Measurements from ENCODE around the gene CRACR2B.

CRACR2B gene

DNA sequence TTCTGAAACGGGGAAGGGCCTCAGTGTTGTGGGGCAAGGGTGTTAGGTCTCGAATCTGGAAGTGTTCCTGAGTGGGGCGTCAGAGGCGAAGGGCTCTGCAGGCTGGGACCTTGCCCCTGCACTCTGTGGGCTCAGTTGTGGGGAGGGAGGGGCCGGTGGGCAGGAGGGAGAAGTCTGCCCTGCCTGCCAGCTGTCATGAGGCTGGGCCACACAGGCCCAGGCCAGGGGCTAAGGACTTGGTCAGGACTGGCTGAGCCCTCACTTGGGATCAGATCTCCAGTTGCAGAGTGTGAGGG lies at the start of gene CRACR2B:
Gene CRACR2B (plus strand): TSS at position 23 of the 296 bp plus-strand sequence. CDS start 689 bp downstream, outside the sequence.
- Histone ChIP-seq H3K79me2 (ENCODE audit: control insufficient read depth, low read length) (no peaks in the 10 kb centered on the region), H3K9me3 (ENCODE audit: control insufficient read depth, insufficient read depth, low read length) (no peaks in the 10 kb centered on the region), H3K36me3 (ENCODE audit: control insufficient read depth, low read length) (peaks cover 10% of the 10 kb centered on the region), H4K20me1 (ENCODE audit: control insufficient read depth, insufficient read depth, low read depth, low read length) (no peaks in the 10 kb centered on the region; the same call in 1 of the 2 replicates), H3K27ac (ENCODE audit: low read depth, low read length) (no peak within 1 kb of the TSS), H3K4me3 (ENCODE audit: low read length) (peak within 1 kb of the TSS; percentile 75), H3K4me2 (ENCODE audit: low read length) (peak within 1 kb of the TSS; percentile 90), H3K4me1 (ENCODE audit: control insufficient read depth, low read length) (peaks cover 56% of the 10 kb centered on the region), H3K27me3 (ENCODE audit: control insufficient read depth, low read length) (peaks cover 58% of the 10 kb centered on the region), H3F3A (ENCODE audit: control insufficient read depth, insufficient read depth) (no peaks in the 10 kb centered on the region; the same call in 1 of the 2 replicates), H3K9me2 (replicated peaks; ENCODE audit: control insufficient read depth, low read length) (no peaks in the 10 kb centered on the region)
- TF ChIP-seq, protein P1, sequence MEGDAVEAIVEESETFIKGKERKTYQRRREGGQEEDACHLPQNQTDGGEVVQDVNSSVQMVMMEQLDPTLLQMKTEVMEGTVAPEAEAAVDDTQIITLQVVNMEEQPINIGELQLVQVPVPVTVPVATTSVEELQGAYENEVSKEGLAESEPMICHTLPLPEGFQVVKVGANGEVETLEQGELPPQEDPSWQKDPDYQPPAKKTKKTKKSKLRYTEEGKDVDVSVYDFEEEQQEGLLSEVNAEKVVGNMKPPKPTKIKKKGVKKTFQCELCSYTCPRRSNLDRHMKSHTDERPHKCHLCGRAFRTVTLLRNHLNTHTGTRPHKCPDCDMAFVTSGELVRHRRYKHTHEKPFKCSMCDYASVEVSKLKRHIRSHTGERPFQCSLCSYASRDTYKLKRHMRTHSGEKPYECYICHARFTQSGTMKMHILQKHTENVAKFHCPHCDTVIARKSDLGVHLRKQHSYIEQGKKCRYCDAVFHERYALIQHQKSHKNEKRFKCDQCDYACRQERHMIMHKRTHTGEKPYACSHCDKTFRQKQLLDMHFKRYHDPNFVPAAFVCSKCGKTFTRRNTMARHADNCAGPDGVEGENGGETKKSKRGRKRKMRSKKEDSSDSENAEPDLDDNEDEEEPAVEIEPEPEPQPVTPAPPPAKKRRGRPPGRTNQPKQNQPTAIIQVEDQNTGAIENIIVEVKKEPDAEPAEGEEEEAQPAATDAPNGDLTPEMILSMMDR (IDR thresholded peaks at IDR 0.05; ENCODE audit: low read depth, low read length, poor library complexity, severe bottlenecking): no peak
- TF ChIP-seq EZH2phosphoT487 (IDR thresholded peaks at IDR 0.05; ENCODE audit: borderline replicate concordance, low read length): no peak

DNA sequence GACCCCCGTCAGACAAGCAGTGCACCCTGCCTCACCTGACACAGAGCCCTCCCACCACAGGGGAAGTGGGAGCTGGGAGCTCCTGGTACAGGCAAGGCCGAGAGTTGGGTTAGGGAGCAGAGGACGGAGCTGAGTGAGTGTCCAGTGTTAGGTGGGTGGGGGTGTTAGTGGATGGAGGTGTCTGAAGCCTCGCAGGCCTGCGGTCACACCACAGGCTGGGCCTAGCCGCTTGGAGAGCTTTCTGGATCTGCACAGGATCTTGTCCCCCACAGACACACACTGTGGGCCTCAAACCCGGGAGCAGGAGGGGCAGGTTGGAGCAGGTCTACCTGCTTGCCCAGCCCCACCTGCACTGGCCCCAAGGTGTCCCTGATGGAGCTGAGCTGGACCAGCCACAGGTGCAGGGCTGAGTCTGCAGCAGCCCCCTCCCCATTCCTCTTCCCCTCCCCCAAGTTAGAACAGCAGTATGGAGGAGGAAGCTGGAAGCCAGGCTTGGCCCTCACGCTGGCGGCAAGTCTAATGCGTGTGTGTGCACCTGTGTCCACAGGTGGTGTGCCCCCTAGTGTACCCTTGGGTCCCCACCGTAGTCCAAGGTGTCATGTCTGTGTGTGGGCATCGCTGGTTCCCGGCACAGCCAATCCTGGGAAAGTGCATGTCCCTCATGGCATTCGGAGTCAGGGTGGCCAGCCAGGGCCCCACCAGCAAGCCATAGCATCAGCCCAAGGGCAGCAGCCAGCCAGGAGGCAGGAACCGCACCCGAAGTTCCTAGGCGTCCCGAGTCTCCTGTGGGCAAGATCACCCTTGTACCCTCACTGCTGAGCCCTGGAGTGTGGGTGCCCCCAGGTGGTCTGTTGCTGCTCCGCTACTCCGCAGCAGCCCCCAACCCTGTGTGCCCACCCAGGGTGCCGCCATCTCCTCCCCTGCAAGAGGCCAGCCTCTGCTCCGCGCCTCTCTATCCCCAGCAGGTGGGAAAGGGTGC lies 48.5 kb upstream of the CRACR2B start:
- TF ChIP-seq, protein P1 (IDR thresholded peaks at IDR 0.05; ENCODE audit: low read depth, low read length, poor library complexity, severe bottlenecking): peak; percentile 32
- no peak for TF ChIP-seq EZH2phosphoT487 (IDR thresholded peaks at IDR 0.05; ENCODE audit: borderline replicate concordance, low read length)
- no peak overlapping the region for H3K27ac ChIP-seq (ENCODE audit: low read depth, low read length)
- H3F3A ChIP-seq (ENCODE audit: control insufficient read depth, insufficient read depth): no peaks in the 10 kb centered on the region
- no peaks in the 10 kb centered on the region for H3K9me2 ChIP-seq (replicated peaks; ENCODE audit: control insufficient read depth, low read length)
- no peaks in the 10 kb centered on the region for H4K20me1 ChIP-seq (ENCODE audit: control insufficient read depth, insufficient read depth, low read depth, low read length)
- H3K9me3 ChIP-seq (ENCODE audit: control insufficient read depth, insufficient read depth, low read length): no peaks in the 10 kb centered on the region
- peaks cover 19% of the 10 kb centered on the region for H3K4me1 ChIP-seq (ENCODE audit: control insufficient read depth, low read length)
- H3K4me3 ChIP-seq (ENCODE audit: low read length): no peak overlapping the region
- peak overlapping the region; percentile 94; the same call in 1 of the 2 replicates for H3K4me2 ChIP-seq (ENCODE audit: low read length)
- H3K36me3 ChIP-seq (ENCODE audit: control insufficient read depth, low read length): peaks cover 32% of the 10 kb centered on the region
- no peaks in the 10 kb centered on the region for H3K27me3 ChIP-seq (ENCODE audit: control insufficient read depth, low read length)
- peaks cover 51% of the 10 kb centered on the region for H3K79me2 ChIP-seq (ENCODE audit: control insufficient read depth, low read length)

DNA sequence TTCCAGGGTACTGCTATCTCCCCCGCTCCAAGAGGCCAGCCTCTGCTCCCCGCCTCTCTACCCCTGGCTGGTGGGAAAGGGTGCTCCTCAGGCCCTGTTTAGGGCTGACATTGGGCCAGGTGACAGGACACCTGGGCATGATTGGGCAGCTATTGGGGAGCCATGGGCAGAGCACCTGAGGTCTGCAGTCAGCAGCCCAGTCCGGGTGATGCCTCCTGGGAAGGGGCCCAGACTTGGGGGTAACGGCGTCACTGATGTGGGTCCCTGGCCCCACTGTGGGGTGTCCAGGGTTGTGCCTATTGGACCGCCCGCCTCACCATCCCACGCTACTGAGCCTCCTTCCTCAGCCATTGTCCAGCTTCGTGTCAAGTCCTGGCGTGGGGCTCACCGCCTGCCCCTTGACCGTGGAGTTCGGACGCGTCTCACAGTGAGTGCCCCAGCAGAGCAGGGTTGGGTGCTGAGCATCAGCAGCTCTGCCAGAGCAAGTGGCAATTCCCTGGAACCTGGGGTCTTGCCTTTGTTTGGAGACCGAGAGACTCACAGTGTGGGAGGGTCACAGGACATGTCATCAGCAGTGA lies 47.7 kb upstream of the CRACR2B start:
- no peak overlapping the region for H3K4me2 ChIP-seq (ENCODE audit: low read length)
- H3K27me3 ChIP-seq (ENCODE audit: control insufficient read depth, low read length): no peaks in the 10 kb centered on the region
- H4K20me1 ChIP-seq (ENCODE audit: control insufficient read depth, insufficient read depth, low read depth, low read length): no peaks in the 10 kb centered on the region

More for the DNA sequence above, 47.7 kb upstream of the CRACR2B start:
- no peaks in the 10 kb centered on the region for H3K9me3 ChIP-seq (ENCODE audit: control insufficient read depth, insufficient read depth, low read length)
- no peak overlapping the region for H3K27ac ChIP-seq (ENCODE audit: low read depth, low read length)
- peaks cover 43% of the 10 kb centered on the region for H3K79me2 ChIP-seq (ENCODE audit: control insufficient read depth, low read length)
- H3K4me3 ChIP-seq (ENCODE audit: low read length): no peak overlapping the region
- TF ChIP-seq, protein P1 (IDR thresholded peaks at IDR 0.05; ENCODE audit: low read depth, low read length, poor library complexity, severe bottlenecking): no peak
- TF ChIP-seq EZH2phosphoT487 (IDR thresholded peaks at IDR 0.05; ENCODE audit: borderline replicate concordance, low read length): no peak
- no peaks in the 10 kb centered on the region for H3K9me2 ChIP-seq (replicated peaks; ENCODE audit: control insufficient read depth, low read length)
- H3F3A ChIP-seq (ENCODE audit: control insufficient read depth, insufficient read depth): no peaks in the 10 kb centered on the region
- H3K4me1 ChIP-seq (ENCODE audit: control insufficient read depth, low read length): peaks cover 19% of the 10 kb centered on the region
- H3K36me3 ChIP-seq (ENCODE audit: control insufficient read depth, low read length): peaks cover 26% of the 10 kb centered on the region

Data from DOHH2 (cell line).